Activated T-cell treated with anti-CD3 and anti-CD28 coated beads for 24 hours (primary cell): ENCODE measurements around the gene GPR107.

ENCODE experiments used
- DNase-seq: peaks from one replicate; pipeline ENCODE4 v3.0.0-alpha.2; 2020; ENCODE audit warnings: low read depth

Gene GPR107

DNA sequence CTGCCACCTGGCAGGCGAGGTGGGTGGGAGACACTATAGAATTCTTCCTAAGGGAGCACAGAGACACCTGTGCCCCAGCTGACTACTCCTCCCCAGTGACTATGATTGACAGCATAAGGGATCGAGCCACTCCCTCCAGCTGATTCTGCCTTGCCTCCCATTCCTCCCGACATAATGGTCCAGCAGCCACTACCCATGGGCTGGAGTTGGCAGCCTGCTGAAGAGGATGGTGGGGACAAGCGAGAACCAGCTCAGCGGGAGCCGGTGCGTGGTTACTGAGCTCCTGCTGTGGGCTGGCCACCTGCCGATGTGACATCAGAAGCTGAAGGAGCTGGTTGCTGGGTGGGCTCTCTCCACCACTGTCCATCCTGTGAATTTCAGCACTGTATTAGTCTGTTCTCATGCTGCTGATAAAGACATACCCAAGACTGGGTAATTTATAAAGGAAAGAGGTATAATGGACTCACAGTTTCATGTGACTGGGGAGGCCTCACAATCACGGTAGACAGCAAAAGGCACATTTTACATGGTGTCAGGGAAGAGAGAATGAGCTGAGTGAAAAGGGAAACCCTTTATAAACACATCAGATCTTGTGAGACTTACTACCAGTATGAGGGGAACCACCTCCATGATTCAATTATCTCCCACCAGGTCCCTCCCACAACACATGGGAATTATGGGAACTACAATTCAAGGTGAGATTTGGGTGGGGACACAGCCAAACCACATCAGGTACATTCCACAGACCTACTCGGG lies 106.4 kb downstream of the GPR107 start:
- no peak for DNase-seq

DNA sequence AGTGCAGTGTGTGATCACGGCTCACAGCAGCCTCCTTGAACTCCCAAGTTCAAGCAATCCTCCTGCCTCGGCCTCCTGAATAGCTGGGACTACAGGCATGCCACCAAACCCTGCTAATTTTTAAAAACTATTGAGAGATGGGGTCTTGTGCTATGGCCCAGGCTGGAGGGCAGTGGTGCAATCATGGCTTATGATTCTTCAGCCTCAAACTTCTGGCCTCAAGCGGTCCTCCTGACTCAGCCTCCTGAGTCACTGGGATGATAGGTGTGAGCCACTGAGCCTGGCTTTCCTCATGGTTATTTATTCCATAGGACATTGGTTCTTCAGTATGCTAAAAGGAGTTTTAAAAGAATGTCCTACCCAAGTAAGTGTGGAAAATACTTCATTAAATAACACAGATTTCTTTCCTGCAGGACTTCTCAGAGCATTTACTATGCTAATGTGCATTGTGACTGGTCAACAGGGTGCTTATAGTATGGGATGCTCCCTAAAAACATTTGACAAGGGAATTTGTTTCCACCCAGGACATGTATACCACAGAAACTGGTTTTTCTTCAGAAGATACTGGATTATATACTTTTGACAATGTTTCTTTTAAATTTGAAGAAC lies 107.3 kb downstream of the GPR107 start:
- DNase-seq: no peak

GRCh38 chr9:130165579-130165978 lies 111.9 kb downstream of the GPR107 start:
- DNase-seq: no peak

DNA sequence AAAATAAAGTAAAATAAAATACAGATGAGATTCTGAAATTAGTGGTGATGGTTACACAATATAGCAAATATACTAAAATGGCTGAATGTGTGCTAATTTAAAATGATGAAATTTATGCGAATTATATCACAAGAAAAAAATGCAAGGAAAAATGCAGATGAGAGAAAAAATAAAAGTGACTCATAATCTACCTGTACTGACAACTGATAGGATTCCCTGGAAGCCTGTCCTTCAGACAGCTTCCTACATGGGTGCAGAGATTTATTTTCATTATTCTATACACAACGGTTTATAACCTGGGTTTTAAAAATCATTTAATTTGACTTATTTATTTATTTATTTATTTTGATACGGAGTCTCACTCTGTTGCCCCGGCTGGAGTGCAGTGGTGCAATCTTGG lies 112.7 kb downstream of the GPR107 start:
- DNase-seq: no peak

GRCh38 chr9:130167927-130168326 lies 114.2 kb downstream of the GPR107 start:
- no peak for DNase-seq

DNA sequence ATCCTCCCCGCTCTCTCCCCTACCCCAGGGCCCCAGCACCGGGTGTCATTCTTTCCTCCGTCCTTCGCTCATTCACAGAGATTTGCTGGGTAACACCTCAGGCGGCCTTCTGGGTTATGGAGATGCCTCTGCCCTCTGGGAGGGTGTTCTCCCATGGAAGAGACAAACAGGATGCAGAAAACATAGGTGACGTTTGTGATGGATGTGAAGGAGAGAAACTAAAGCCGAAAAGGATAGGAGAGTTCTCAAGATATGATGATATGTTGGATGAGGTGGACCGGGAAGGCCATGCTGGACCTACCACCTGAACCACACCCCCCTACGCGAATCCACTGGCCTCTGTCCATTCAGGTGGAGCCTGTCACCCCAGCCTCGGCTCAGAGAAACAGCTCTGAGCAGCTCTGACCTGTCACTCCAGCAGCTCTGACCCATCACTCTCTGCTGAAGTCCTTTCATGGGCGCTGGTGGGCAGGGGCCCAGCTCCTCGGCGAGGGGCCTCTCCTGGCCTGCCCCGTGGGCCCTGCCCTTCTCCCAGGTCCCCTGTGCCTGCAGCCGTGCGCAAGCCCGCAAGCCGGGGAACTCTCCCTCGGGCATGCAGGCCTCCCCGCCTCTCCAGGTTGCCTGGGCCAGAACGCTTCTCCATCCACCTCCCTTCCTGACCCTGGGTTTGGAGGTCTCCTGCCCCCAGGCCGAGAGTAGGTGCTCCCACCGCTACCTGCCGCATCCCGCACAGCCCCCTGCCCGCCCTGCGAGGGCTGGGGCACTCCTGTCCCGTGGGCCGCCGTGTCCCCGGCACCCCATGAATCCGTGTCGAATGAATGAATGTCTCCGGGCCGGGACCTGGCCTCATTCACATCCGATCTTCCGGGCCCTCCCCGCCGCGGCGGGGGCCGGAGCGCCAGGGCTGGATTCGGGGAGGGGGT lies 117.8 kb downstream of the GPR107 start:
- no peak for DNase-seq

DNA sequence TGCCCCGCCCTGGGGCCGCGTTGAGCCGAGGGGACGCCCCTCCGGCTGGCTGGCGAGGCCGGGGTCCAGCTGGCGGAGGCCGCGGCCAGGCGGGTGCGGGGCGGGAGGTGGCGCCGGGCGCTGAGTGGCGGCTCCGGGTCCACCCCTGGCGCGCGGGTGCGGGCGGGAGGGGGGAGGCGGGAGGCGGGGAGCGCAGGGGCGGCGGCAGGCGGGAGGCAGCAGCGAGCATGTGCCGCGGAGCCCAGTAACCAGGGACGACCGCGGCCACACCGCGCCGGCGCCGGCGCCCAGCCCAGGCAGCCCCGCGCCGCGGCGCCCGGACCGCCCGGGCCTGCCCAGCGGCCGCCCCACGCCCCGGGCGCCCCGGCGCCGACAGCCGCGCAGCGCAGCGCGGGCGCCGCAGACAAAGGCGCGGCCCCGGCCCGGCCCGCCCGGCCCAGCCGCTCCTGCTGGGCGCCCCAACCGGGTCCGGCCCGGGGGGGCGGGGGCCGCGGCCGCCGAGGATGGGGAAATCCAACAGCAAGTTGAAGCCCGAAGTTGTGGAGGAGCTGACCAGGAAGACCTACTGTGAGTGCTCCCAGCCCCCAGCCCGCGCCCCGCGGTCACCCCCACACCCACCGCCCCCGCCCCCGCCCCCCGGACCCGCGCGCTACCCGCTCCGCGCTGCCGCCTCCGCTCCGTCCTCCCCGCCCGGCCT lies 118.6 kb downstream of the GPR107 start, which contains the start of gene NCS1:
Gene NCS1 (plus strand): TSS at position 244 of the 697 bp plus-strand sequence. CDS start 260 bp downstream, at position 504.
- peak; percentile 48 for DNase-seq

- DNase-seq: peak; percentile 7
These were observed 119.4 kb downstream of the GPR107 start for GRCh38 chr9:130172858-130173665.

DNA sequence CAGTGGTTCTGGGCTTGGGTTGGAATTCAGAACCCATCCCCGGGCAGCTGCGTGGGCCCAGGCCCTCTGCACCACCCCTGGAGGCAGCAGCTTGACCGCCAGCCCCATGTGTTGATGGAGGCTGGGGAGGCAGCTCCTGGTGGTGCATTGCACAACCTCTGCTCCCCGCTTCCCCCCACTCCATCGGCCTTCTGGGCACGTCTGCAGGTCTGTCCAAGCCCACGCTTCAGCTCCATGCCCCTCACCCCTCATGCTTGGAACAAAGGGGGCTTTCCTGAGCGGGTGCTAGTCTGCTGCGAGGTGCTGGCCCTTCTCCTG lies 119.9 kb downstream of the GPR107 start:
- DNase-seq: no peak

GRCh38 chr9:130174025-130174424 lies 120.3 kb downstream of the GPR107 start:
- no peak for DNase-seq

- no peak for DNase-seq
These were observed 121.2 kb downstream of the GPR107 start for GRCh38 chr9:130174920-130175321.

GRCh38 chr9:130175355-130175754 lies 121.6 kb downstream of the GPR107 start:
- no peak for DNase-seq

DNA sequence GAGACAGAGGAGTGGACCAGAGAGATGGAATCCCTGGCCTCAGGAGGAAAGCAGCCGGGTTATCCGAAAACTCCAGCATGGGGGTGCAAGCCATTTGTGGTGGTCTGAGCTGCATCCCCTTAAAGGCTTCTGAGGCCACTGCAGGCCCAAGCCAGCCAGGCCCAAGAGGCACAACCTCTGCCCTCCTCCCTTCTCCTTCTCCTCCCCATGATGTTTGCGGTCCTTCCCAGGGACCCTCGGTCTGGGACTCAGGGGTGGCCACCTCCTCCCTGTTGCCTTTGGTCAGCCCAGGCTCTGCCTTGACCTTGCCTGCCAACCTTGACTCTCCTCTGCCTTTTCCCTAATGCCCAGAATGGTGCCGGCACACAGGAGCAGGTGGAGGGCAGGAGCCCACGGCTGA lies 123.1 kb downstream of the GPR107 start:
- no peak for DNase-seq

- no peak for DNase-seq
These were observed 124.4 kb downstream of the GPR107 start for GRCh38 chr9:130177898-130178805.

- DNase-seq: no peak
These were observed 125.7 kb downstream of the GPR107 start for GRCh38 chr9:130179331-130179907.

- no peak for DNase-seq
These were observed 126.8 kb downstream of the GPR107 start for GRCh38 chr9:130180516-130180915.

GRCh38 chr9:130181678-130182380 lies 128.1 kb downstream of the GPR107 start:
- DNase-seq: no peak

DNA sequence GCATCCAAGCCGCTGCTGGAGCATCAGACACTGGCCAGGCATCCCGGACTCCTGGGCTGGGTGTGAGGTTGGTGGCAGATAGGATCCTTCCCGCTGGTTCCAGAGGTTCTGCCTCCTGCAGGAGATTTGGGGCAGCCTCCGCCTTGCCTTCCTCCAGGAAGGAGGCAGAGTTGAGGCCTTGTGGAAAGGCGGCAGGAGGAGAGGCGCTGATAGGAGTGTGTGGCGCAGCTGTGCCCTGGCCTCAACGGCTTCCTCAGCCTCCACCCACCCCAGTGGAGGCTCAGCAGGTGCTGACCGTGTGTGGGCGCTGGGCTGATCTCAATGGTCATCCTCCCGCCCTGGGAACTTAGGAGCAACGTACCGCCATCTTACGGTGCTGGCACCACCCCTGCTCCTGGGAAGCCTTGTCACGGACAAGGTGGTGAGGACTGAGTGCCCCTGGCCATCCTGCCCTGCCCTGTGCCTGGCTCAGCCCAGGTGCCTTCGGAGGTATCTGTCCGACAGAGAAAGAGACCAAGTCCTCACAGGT lies 128.7 kb downstream of the GPR107 start:
- DNase-seq: no peak
